Liver (tissue), 9 donors: ENCODE results near the gene SPTLC2. TPM values are rescaled to one million over a fixed set of nuclear protein-coding genes. Genes with fewer than 3 reads are reported as not detected.

ENCODE experiments used
- DNase-seq: peaks from one replicate; pipeline ENCODE4 v3.0.0-alpha.2; 2017; ENCODE audit warnings: low spot score
- H3K27ac ChIP-seq, 2 donors: one replicate each; pipeline ENCODE4 v1.7.0; 2013; ENCODE audit warnings: inconsistent platforms in 2 of 2, low read length in 2 of 2, control low read depth in 1 of 2, low read depth in 1 of 2, mild to moderate bottlenecking in 1 of 2
- H3K27me3 ChIP-seq, 4 donors: one replicate each; pipeline versions ENCODE4 v1.6.1 to v1.7.0; 2013; ENCODE audit warnings: low read length in 3 of 4, inconsistent platforms in 1 of 4, mild to moderate bottlenecking in 1 of 4, moderate library complexity in 1 of 4; ENCODE audit not compliant: control insufficient read depth in 4 of 4, insufficient read depth in 4 of 4
- H3K36me3 ChIP-seq, 4 donors: one replicate each; pipeline versions ENCODE4 v1.6.1 to v1.7.0; 2013; ENCODE audit warnings: low read length in 3 of 4, mild to moderate bottlenecking in 3 of 4, low read depth in 1 of 4, moderate library complexity in 1 of 4; ENCODE audit not compliant: control insufficient read depth in 4 of 4, insufficient read depth in 3 of 4
- H3K4me1 ChIP-seq, 4 donors: one replicate each; pipeline versions ENCODE4 v1.6.1 to v1.7.0; 2013; ENCODE audit warnings: low read length in 3 of 4, mild to moderate bottlenecking in 3 of 4, moderate library complexity in 1 of 4; ENCODE audit not compliant: control insufficient read depth in 4 of 4, insufficient read depth in 4 of 4
- H3K4me3 ChIP-seq, 3 donors: one replicate each; pipeline versions ENCODE4 v1.6.1 to v1.7.0; 2013; ENCODE audit warnings: low read length in 3 of 3, control low read depth in 1 of 3, low read depth in 1 of 3, mild to moderate bottlenecking in 1 of 3
- H3K9ac ChIP-seq, 2 donors: one replicate each; pipeline ENCODE4 v1.7.0; 2013; ENCODE audit warnings: low read length in 2 of 2, mild to moderate bottlenecking in 2 of 2, moderate library complexity in 2 of 2, control low read depth in 1 of 2, low read depth in 1 of 2
- H3K9me3 ChIP-seq, 4 donors: one replicate each; pipeline versions ENCODE4 v1.6.1 to v1.7.0; 2013; ENCODE audit warnings: low read length in 3 of 4; ENCODE audit not compliant: control insufficient read depth in 4 of 4
- EGR1 ChIP-seq, 2 donors: IDR thresholded peaks; 2 replicates each; pipeline ENCODE4 v1.6.1; 2016 to 2018; ENCODE audit warnings: antibody characterized with exemption in 2 of 2, low read depth in 2 of 2
- FOXA1 ChIP-seq: IDR thresholded peaks from 2 replicates; pipeline ENCODE4 v1.6.1; 2016; ENCODE audit warnings: antibody characterized with exemption
- FOXA2 ChIP-seq: IDR thresholded peaks from 2 replicates; pipeline ENCODE4 v1.6.1; 2016; ENCODE audit warnings: antibody characterized with exemption
- GABPA ChIP-seq, 2 donors: IDR thresholded peaks in 1 of 2; conservative IDR thresholded peaks in 1 of 2; 2 replicates each; pipeline ENCODE4 v1.6.1; 2016; ENCODE audit warnings: antibody characterized with exemption in 2 of 2, mild to moderate bottlenecking in 1 of 2, moderate library complexity in 1 of 2
- HNF4A ChIP-seq, 2 donors: conservative IDR thresholded peaks; 2 replicates each; pipeline ENCODE4 v1.6.1; 2016; ENCODE audit warnings: antibody characterized with exemption in 2 of 2, mild to moderate bottlenecking in 2 of 2
- HNF4G ChIP-seq: IDR thresholded peaks from 2 replicates; pipeline ENCODE4 v1.6.1; 2016; ENCODE audit warnings: antibody characterized with exemption
- NR2F2 ChIP-seq: IDR thresholded peaks from 2 replicates; pipeline ENCODE4 v1.6.1; 2016; ENCODE audit warnings: antibody characterized with exemption
- RXRA ChIP-seq, 2 donors: IDR thresholded peaks; 2 replicates each; pipeline ENCODE4 v1.6.1; 2017 to 2018; ENCODE audit warnings: antibody characterized with exemption in 2 of 2, mild to moderate bottlenecking in 1 of 2
- SP1 ChIP-seq: IDR thresholded peaks from 2 replicates; pipeline ENCODE4 v1.6.1; 2018; ENCODE audit warnings: antibody characterized with exemption, mild to moderate bottlenecking
- TAF1 ChIP-seq: conservative IDR thresholded peaks from 2 replicates; pipeline ENCODE4 v1.6.1; 2016; ENCODE audit warnings: antibody characterized with exemption, mild to moderate bottlenecking
- WGBS: extraction: QIAGEN DNeasy Blood & Tissue Kit; methylation state at CpG from one replicate; pipeline ENCODE4 v1.1.7; 2013; 5-methylcytosine and 5-hydroxymethylcytosine counted together
- polyA plus RNA-seq, 2 donors: library from polyadenylated mRNA; stranded (reverse) in 1 of 2; unstranded in 1 of 2; fragments of 200-250 nt in 1 of 2; fragments of >200 nt in 1 of 2; fragmentation: Nextera tagmentation in 1 of 2; extraction: Ambion mirVana in 1 of 2; gene quantifications; one replicate each; pipeline versions ENCODE4 v1.2.1 to v1.2.3, GENCODE V29; 2013 to 2015
- total RNA-seq, 2 donors: library from RNA; depleted of rRNA; stranded (reverse); fragments of >200 nt; gene quantifications; one replicate each; pipeline ENCODE4 v1.2.3, GENCODE V29; 2014
- TF ChIP-seq, protein P1 (sequence below): IDR thresholded peaks from 2 replicates; pipeline ENCODE4 v1.6.1; 2016; ENCODE audit warnings: antibody characterized with exemption
- TF ChIP-seq, protein P2 (sequence below): fragments of 150-350 bp; IDR thresholded peaks from 2 replicates; pipeline ENCODE4 v1.5.1; 2017; ENCODE audit warnings: improper control_type of control experiment, low read depth, low read length; ENCODE audit not compliant: missing input control
- TF ChIP-seq, protein P3 (sequence below): IDR thresholded peaks from 2 replicates; pipeline ENCODE4 v1.6.1; 2016; ENCODE audit warnings: antibody characterized with exemption, mild to moderate bottlenecking
- TF ChIP-seq, protein P4 (sequence below): IDR thresholded peaks from 2 replicates; pipeline ENCODE4 v1.6.1; 2016; ENCODE audit warnings: antibody characterized with exemption
- donor health status: healthy.
- donor health status: healthy.
- donor health status: healthy.
- donor health status: healthy.
- donor health status: healthy.

The SPTLC2 gene
- total and polyA plus RNA-seq, 4 donors, result 3.9 to 19.2 (median 9.9) TPM

DNA sequence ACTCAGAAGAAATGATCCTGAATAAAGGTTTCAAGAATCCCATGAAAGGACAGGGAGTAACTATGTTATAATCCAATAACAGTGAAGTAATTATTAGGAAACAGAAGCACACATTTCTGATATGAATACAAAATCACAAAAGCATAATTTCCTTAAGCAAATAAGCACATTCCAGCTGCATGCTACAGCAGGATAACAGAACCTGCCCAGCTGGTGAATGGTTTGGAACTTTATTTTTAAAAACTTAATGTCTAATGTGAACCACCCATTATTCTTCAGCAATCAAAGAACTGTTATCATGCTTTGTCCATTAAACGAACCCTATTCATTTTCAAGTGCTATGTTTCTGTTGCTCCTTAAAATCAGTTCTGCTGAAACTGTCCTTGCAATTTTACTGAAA, 13.4 kb downstream of the SPTLC2 start:
- no peak overlapping the region for H3K4me3 ChIP-seq
- 83% methylated on average over 1 of the region's 1 CpG for WGBS
- no peaks in the 10 kb centered on the region for H3K36me3 ChIP-seq
- no peak overlapping the region for H3K27ac ChIP-seq
- no peak overlapping the region for H3K9ac ChIP-seq
- no peaks in the 10 kb centered on the region for H3K27me3 ChIP-seq
- TF ChIP-seq TAF1 (no peak), SP1 (no peak), GABPA (IDR thresholded peaks at IDR 0.05 in 1 of 2, conservative IDR thresholded peaks at IDR 0.05 in 1 of 2) (no peak), HNF4A (conservative IDR thresholded peaks at IDR 0.05) (no peak), NR2F2 (no peak), HNF4G (no peak), EGR1 (IDR thresholded peaks at IDR 0.05; ENCODE audit: low read depth in 2 of 2) (no peak)
- TF ChIP-seq, protein P1, sequence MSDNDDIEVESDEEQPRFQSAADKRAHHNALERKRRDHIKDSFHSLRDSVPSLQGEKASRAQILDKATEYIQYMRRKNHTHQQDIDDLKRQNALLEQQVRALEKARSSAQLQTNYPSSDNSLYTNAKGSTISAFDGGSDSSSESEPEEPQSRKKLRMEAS, result no peak
- TF ChIP-seq, protein P2, sequence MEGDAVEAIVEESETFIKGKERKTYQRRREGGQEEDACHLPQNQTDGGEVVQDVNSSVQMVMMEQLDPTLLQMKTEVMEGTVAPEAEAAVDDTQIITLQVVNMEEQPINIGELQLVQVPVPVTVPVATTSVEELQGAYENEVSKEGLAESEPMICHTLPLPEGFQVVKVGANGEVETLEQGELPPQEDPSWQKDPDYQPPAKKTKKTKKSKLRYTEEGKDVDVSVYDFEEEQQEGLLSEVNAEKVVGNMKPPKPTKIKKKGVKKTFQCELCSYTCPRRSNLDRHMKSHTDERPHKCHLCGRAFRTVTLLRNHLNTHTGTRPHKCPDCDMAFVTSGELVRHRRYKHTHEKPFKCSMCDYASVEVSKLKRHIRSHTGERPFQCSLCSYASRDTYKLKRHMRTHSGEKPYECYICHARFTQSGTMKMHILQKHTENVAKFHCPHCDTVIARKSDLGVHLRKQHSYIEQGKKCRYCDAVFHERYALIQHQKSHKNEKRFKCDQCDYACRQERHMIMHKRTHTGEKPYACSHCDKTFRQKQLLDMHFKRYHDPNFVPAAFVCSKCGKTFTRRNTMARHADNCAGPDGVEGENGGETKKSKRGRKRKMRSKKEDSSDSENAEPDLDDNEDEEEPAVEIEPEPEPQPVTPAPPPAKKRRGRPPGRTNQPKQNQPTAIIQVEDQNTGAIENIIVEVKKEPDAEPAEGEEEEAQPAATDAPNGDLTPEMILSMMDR, result no peak
- TF ChIP-seq, protein P3, sequence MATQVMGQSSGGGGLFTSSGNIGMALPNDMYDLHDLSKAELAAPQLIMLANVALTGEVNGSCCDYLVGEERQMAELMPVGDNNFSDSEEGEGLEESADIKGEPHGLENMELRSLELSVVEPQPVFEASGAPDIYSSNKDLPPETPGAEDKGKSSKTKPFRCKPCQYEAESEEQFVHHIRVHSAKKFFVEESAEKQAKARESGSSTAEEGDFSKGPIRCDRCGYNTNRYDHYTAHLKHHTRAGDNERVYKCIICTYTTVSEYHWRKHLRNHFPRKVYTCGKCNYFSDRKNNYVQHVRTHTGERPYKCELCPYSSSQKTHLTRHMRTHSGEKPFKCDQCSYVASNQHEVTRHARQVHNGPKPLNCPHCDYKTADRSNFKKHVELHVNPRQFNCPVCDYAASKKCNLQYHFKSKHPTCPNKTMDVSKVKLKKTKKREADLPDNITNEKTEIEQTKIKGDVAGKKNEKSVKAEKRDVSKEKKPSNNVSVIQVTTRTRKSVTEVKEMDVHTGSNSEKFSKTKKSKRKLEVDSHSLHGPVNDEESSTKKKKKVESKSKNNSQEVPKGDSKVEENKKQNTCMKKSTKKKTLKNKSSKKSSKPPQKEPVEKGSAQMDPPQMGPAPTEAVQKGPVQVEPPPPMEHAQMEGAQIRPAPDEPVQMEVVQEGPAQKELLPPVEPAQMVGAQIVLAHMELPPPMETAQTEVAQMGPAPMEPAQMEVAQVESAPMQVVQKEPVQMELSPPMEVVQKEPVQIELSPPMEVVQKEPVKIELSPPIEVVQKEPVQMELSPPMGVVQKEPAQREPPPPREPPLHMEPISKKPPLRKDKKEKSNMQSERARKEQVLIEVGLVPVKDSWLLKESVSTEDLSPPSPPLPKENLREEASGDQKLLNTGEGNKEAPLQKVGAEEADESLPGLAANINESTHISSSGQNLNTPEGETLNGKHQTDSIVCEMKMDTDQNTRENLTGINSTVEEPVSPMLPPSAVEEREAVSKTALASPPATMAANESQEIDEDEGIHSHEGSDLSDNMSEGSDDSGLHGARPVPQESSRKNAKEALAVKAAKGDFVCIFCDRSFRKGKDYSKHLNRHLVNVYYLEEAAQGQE, result no peak
- TF ChIP-seq, protein P4, sequence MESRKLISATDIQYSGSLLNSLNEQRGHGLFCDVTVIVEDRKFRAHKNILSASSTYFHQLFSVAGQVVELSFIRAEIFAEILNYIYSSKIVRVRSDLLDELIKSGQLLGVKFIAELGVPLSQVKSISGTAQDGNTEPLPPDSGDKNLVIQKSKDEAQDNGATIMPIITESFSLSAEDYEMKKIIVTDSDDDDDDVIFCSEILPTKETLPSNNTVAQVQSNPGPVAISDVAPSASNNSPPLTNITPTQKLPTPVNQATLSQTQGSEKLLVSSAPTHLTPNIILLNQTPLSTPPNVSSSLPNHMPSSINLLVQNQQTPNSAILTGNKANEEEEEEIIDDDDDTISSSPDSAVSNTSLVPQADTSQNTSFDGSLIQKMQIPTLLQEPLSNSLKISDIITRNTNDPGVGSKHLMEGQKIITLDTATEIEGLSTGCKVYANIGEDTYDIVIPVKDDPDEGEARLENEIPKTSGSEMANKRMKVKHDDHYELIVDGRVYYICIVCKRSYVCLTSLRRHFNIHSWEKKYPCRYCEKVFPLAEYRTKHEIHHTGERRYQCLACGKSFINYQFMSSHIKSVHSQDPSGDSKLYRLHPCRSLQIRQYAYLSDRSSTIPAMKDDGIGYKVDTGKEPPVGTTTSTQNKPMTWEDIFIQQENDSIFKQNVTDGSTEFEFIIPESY, result no peak
- H3K4me1 ChIP-seq, result peaks cover 0 to 12% (median 2%) of the 10 kb centered on the region in 4 donors
- DNase-seq, result no peak
- no peaks in the 10 kb centered on the region for H3K9me3 ChIP-seq

DNA sequence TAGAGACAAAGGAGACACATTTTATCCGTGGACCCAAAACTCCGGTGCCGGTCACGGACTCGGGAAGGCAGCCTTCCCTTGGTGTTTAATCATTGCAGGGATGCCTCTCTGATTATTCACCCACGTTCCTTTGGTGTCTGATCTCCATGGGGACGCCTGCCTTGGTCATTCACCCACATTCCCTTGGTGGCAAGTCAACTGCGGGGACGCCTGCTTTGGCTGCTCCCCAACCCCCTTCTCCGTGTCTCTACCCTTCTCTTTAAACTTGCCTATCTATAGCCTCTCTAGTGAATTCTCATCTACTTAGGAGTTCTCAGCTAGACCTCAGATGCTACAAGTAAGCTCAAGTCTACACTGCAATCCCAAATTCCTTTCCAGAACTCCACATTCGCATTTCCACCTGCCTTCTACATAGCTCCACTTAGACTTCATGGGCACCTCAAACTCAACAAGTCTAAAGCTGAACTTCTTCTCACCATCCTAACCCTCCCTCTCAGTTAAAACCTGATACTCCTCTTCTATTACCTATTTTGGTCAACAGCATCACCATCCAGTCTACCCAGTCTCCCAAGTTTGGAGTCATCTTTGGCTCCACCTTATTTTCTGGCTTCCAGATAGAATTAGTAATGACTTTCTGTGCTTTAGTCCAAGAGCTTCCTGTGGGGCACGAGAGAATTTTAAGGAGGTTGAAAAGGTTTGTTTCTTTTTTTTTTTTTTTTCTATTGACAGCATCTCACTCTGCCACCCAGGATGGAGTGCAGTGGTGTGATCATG, 14.4 kb downstream of the SPTLC2 start:
- TF ChIP-seq SP1 (no peak), FOXA2 (no peak), RXRA (IDR thresholded peaks at IDR 0.05) (no peak), EGR1 (IDR thresholded peaks at IDR 0.05; ENCODE audit: low read depth in 2 of 2) (no peak), FOXA1 (no peak), TAF1 (no peak), HNF4A (conservative IDR thresholded peaks at IDR 0.05) (no peak)
- TF ChIP-seq, protein P1, result no peak
- TF ChIP-seq, protein P3, result no peak
- peaks cover 0 to 12% (median 2%) of the 10 kb centered on the region in 4 donors for H3K4me1 ChIP-seq

More for the DNA sequence above, 14.4 kb downstream of the SPTLC2 start:
- H3K9ac ChIP-seq, result no peak overlapping the region
- no peaks in the 10 kb centered on the region for H3K9me3 ChIP-seq
- H3K36me3 ChIP-seq, result no peaks in the 10 kb centered on the region
- H3K27me3 ChIP-seq, result no peaks in the 10 kb centered on the region
- H3K27ac ChIP-seq, result no peak overlapping the region
- 93% methylated on average over 12 of the region's 12 CpGs for WGBS
- H3K4me3 ChIP-seq, result no peak overlapping the region
- DNase-seq, result no peak
